GM18873 (cell line): ENCODE data around the gene GFER.
"Not testable (repeated sequence)": the region's sequence is repeated elsewhere in the genome, so short reads cannot be mapped to it uniquely, and the experiment has no call there.

Experiments
- ATAC-seq: cut with Tn5 transposase; IDR thresholded peaks from one replicate; pipeline ENCODE4 v1.9.1; 2021; ENCODE audit warnings: mild to moderate bottlenecking, moderate library complexity, moderate number of reproducible peaks; ENCODE audit not compliant: unreplicated experiment, low FRiP score

Gene GFER

GRCh38 chr16:2023092-2024031, 39.4 kb downstream of the GFER start:
- peak; percentile 71 for ATAC-seq

- ATAC-seq, result no peak
Measured at GRCh38 chr16:2024032-2024420, 40.0 kb downstream of the GFER start.

GRCh38 chr16:2025251-2025650, 41.3 kb downstream of the GFER start:
- ATAC-seq, result no peak

- no peak for ATAC-seq
Measured at GRCh38 chr16:2025878-2026460, 42.0 kb downstream of the GFER start.

GRCh38 chr16:2026461-2027023, 42.5 kb downstream of the GFER start, which contains the start of gene NHERF2:
Gene NHERF2, plus strand, starts transcription at chr16:2026902. Its CDS starts 104 bp downstream, at chr16:2027006.
- no peak for ATAC-seq

- no peak for ATAC-seq
Measured at GRCh38 chr16:2027024-2028010, 43.3 kb downstream of the GFER start.

GRCh38 chr16:2028146-2028545, 44.2 kb downstream of the GFER start:
- no peak for ATAC-seq

- ATAC-seq, result no peak
Measured at GRCh38 chr16:2028620-2029220, 44.7 kb downstream of the GFER start.

- ATAC-seq, result no peak
Measured at GRCh38 chr16:2029350-2029749, 45.4 kb downstream of the GFER start.

GRCh38 chr16:2030036-2030435, 46.0 kb downstream of the GFER start:
- ATAC-seq, result no peak

- no peak for ATAC-seq
Measured at GRCh38 chr16:2031081-2031577, 47.1 kb downstream of the GFER start.

- no peak for ATAC-seq
Measured at GRCh38 chr16:2032285-2033056, 48.5 kb downstream of the GFER start.

GRCh38 chr16:2033057-2033908, 49.3 kb downstream of the GFER start:
- no peak for ATAC-seq

- not testable (repeated sequence) for ATAC-seq
Measured at GRCh38 chr16:2033909-2034695, 50.1 kb downstream of the GFER start.

- ATAC-seq, result no peak
Measured at GRCh38 chr16:2034696-2035430, 50.9 kb downstream of the GFER start.

GRCh38 chr16:2035431-2036199, 51.6 kb downstream of the GFER start:
- no peak for ATAC-seq
